ENCODE data around the gene NEK3.
"Not testable (repeated sequence)": the region's sequence is repeated elsewhere in the genome, so short reads cannot be mapped to it uniquely, and the experiment has no call there.

Gene NEK3

GRCh38 chr13:52096748-52097147 is 62.6 kb downstream of the NEK3 start:
- no peak for TF ChIP-seq CTCF (IDR thresholded peaks at IDR 0.05; ENCODE audit: insufficient read depth, missing control alignments)
- DNase-seq (ENCODE audit: insufficient read length, low spot score) = no peak
- FAIRE-seq = no peak

- DNase-seq (ENCODE audit: insufficient read length, low spot score) = no peak
- no peak for FAIRE-seq
- no peak for TF ChIP-seq CTCF (IDR thresholded peaks at IDR 0.05; ENCODE audit: insufficient read depth, missing control alignments)
These were observed 63.3 kb downstream of the NEK3 start for GRCh38 chr13:52096062-52096461.

GRCh38 chr13:52092087-52092486 is 67.3 kb downstream of the NEK3 start:
- FAIRE-seq (no peak), DNase-seq (ENCODE audit: insufficient read length, low spot score) (no peak)
- no peak for TF ChIP-seq CTCF (IDR thresholded peaks at IDR 0.05; ENCODE audit: insufficient read depth, missing control alignments)

GRCh38 chr13:52091473-52091872 is 67.9 kb downstream of the NEK3 start:
- TF ChIP-seq CTCF (IDR thresholded peaks at IDR 0.05; ENCODE audit: insufficient read depth, missing control alignments) = no peak
- no peak for DNase-seq (ENCODE audit: insufficient read length, low spot score)
- no peak for FAIRE-seq

- FAIRE-seq (no peak), DNase-seq (ENCODE audit: insufficient read length, low spot score) (no peak)
- no peak for TF ChIP-seq CTCF (IDR thresholded peaks at IDR 0.05; ENCODE audit: insufficient read depth, missing control alignments)
These were observed 74.0 kb downstream of the NEK3 start for GRCh38 chr13:52085421-52085820.

GRCh38 chr13:52084981-52085380 is 74.4 kb downstream of the NEK3 start:
- not testable (repeated sequence) for DNase-seq (ENCODE audit: insufficient read length, low spot score); FAIRE-seq
